Measurements from ENCODE around the gene CHRNB2.

DNA sequence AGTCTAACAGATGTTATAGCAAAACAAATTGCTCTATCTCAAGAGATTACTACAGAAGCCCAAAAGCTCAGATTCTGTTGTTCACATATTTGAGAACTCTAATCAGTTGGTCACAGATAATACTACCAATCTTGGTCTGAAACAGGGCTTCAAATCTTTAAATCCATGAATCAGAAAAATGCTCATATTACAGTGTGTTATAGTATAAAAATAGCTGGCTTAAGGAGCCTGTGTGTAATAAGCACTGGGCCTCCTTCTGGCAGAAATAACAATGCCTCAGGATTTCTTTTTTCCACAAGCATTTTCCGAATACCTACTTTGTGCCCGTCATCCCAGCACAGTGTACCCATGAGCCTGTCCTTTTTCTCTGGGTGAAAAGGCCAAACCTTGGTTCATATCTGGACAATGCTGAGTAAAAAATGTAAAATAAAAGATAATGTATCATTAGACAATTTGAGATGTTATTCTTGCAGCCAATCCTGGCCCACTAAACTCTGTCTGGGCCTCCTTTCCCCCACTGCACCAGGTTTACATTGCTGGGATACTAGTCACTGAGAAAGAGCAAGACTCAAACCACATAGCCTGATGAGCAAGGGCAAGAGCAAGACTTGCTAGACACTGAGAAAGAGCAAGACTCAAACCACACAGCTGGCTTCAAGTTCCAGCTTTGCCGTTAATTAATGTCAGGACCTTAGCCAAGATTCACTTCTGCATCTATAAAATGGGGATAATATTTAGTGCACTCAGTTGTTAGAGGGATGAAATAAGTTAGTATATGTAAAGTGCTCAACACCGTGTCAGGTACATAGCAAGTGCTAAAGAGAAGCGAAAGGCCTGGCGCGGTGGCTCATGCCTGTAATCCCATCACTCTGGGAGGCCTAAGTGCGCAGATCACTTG, 57.4 kb downstream of the CHRNB2 start:
- no peak for TF ChIP-seq EP300 (IDR thresholded peaks at IDR 0.05)
- TF ChIP-seq, protein P1, sequence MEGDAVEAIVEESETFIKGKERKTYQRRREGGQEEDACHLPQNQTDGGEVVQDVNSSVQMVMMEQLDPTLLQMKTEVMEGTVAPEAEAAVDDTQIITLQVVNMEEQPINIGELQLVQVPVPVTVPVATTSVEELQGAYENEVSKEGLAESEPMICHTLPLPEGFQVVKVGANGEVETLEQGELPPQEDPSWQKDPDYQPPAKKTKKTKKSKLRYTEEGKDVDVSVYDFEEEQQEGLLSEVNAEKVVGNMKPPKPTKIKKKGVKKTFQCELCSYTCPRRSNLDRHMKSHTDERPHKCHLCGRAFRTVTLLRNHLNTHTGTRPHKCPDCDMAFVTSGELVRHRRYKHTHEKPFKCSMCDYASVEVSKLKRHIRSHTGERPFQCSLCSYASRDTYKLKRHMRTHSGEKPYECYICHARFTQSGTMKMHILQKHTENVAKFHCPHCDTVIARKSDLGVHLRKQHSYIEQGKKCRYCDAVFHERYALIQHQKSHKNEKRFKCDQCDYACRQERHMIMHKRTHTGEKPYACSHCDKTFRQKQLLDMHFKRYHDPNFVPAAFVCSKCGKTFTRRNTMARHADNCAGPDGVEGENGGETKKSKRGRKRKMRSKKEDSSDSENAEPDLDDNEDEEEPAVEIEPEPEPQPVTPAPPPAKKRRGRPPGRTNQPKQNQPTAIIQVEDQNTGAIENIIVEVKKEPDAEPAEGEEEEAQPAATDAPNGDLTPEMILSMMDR (IDR thresholded peaks at IDR 0.05), result no peak
- TF ChIP-seq POLR2A (IDR thresholded peaks at IDR 0.05), result no peak
